A549 (cell line): ENCODE measurements around the gene RGS16.

ENCODE experiments used
- CTCF ChIP-seq: fragments of >200 bp; sonication (Bioruptor Twin); formaldehyde crosslinking; IDR thresholded peaks from 3 replicates; pipeline ENCODE4 v1.5.1; 2016
- REST ChIP-seq: fragments of 200-600 bp; sonication (generic); IDR thresholded peaks from 2 replicates; pipeline ENCODE4 v1.6.1; 2016; ENCODE audit warnings: antibody characterized with exemption, mild to moderate bottlenecking, moderate library complexity

GRCh38 chr1:182643699-182644098 is 39.5 kb upstream of the RGS16 start:
- no peak for TF ChIP-seq CTCF
- TF ChIP-seq REST: no peak
